T-helper 22 cell (primary cell): ENCODE data around the gene ARHGAP9.

Experiments
- DNase-seq: peaks from one replicate; pipeline ENCODE4 v3.0.0-alpha.2; 2020; ENCODE audit warnings: low read depth

ARHGAP9 gene

GRCh38 chr12:57472391-57472790 lies 7.3 kb downstream of the ARHGAP9 start:
- no peak for DNase-seq

- no peak for DNase-seq
Observed at GRCh38 chr12:57471661-57472060, 8.0 kb downstream of the ARHGAP9 start.

GRCh38 chr12:57470970-57471656 lies 8.6 kb downstream of the ARHGAP9 start:
- no peak for DNase-seq

GRCh38 chr12:57470286-57470969 lies 9.2 kb downstream of the ARHGAP9 start:
- no peak for DNase-seq

GRCh38 chr12:57469296-57470164 lies 10.1 kb downstream of the ARHGAP9 start:
- DNase-seq, result no peak

- no peak for DNase-seq
Observed at GRCh38 chr12:57467915-57468314, 11.8 kb downstream of the ARHGAP9 start.

GRCh38 chr12:57467212-57467874 lies 12.3 kb downstream of the ARHGAP9 start:
- no peak for DNase-seq

- no peak for DNase-seq
Observed at GRCh38 chr12:57465747-57466505, 13.7 kb downstream of the ARHGAP9 start.

- no peak for DNase-seq
Observed at GRCh38 chr12:57465030-57465746, 14.5 kb downstream of the ARHGAP9 start.

- DNase-seq, result no peak
Observed at GRCh38 chr12:57464569-57464968, 15.1 kb downstream of the ARHGAP9 start.

GRCh38 chr12:57462912-57463253 lies 16.8 kb downstream of the ARHGAP9 start:
- DNase-seq, result no peak

GRCh38 chr12:57462251-57462911 lies 17.3 kb downstream of the ARHGAP9 start:
- peak; percentile 74 for DNase-seq

GRCh38 chr12:57461917-57462250 lies 17.8 kb downstream of the ARHGAP9 start:
- no peak for DNase-seq

- DNase-seq, result no peak
Observed at GRCh38 chr12:57461276-57461916, 18.3 kb downstream of the ARHGAP9 start.

- no peak for DNase-seq
Observed at GRCh38 chr12:57460841-57461275, 18.8 kb downstream of the ARHGAP9 start.

GRCh38 chr12:57460468-57460784 lies 19.2 kb downstream of the ARHGAP9 start:
- DNase-seq, result no peak

GRCh38 chr12:57459750-57460467 lies 19.8 kb downstream of the ARHGAP9 start, which contains the start of gene GLI1:
TSS of gene GLI1 (plus strand) at chr12:57459785. CDS start at chr12:57463692, 3,907 bp downstream.
- no peak for DNase-seq

GRCh38 chr12:57459055-57459749 lies 20.5 kb downstream of the ARHGAP9 start:
- peak; percentile 82 for DNase-seq

- DNase-seq, result no peak
Observed at GRCh38 chr12:57458665-57459054, 21.0 kb downstream of the ARHGAP9 start.
